NCI-H1105 treated with DMSO at 0.1 percent for 48 hours (cell line): ENCODE data around the gene TMEM63B.
"Not testable (repeated sequence)": the region's sequence is repeated elsewhere in the genome, so short reads cannot be mapped to it uniquely, and the experiment has no call there.

Experiments
- DNase-seq: peaks from one replicate; lab custom pipeline; 2025; lab: John Stamatoyannopoulos, UW

TMEM63B gene

GRCh38 chr6:44127186-44128019, at the start of gene TMEM63B, which contains the start of gene MRPL14:
Gene TMEM63B, plus strand, starts transcription at chr6:44127554. Its CDS starts 7,031 bp downstream, at chr6:44134585.
Gene MRPL14, minus strand, starts transcription at chr6:44127452. Its CDS starts 10,841 bp downstream, at chr6:44116611.
- DNase-seq: peak; percentile 71

- DNase-seq: no peak
Observed at GRCh38 chr6:44078219-44078826, 49.0 kb upstream of the TMEM63B start.

- no peak for DNase-seq
Observed at GRCh38 chr6:44078827-44079671, 48.3 kb upstream of the TMEM63B start.

GRCh38 chr6:44079672-44080071, 47.7 kb upstream of the TMEM63B start:
- DNase-seq: no peak

GRCh38 chr6:44080561-44081521, 46.5 kb upstream of the TMEM63B start:
- DNase-seq: no peak

GRCh38 chr6:44081753-44082152, 45.6 kb upstream of the TMEM63B start:
- DNase-seq: no peak

GRCh38 chr6:44082872-44083321, 44.5 kb upstream of the TMEM63B start:
- no peak for DNase-seq

GRCh38 chr6:44084231-44085014, 42.9 kb upstream of the TMEM63B start:
- DNase-seq: no peak

- DNase-seq: no peak
Observed at GRCh38 chr6:44085219-44085618, 42.1 kb upstream of the TMEM63B start.

- DNase-seq: peak; percentile 6
Observed at GRCh38 chr6:44086931-44087574, 40.3 kb upstream of the TMEM63B start.

GRCh38 chr6:44087623-44088022, 39.7 kb upstream of the TMEM63B start:
- no peak for DNase-seq

GRCh38 chr6:44088827-44089590, 38.3 kb upstream of the TMEM63B start:
- no peak for DNase-seq

GRCh38 chr6:44090465-44090864, 36.9 kb upstream of the TMEM63B start:
- no peak for DNase-seq

GRCh38 chr6:44091356-44091755, 36.0 kb upstream of the TMEM63B start:
- DNase-seq: not testable (repeated sequence)

- DNase-seq: no peak
Observed at GRCh38 chr6:44091981-44092884, 35.1 kb upstream of the TMEM63B start.

- no peak for DNase-seq
Observed at GRCh38 chr6:44093066-44093465, 34.3 kb upstream of the TMEM63B start.

GRCh38 chr6:44093750-44094402, 33.5 kb upstream of the TMEM63B start:
- DNase-seq: no peak
